ENCODE results near the gene RAX.

RAX gene

GRCh38 chr18:59238385-59238784 lies 34.9 kb downstream of the RAX start:
- DNase-seq = no peak

GRCh38 chr18:59233017-59233410 lies 40.2 kb downstream of the RAX start:
- no peak for DNase-seq

GRCh38 chr18:59232309-59233016 lies 40.8 kb downstream of the RAX start:
- DNase-seq = no peak

GRCh38 chr18:59231877-59232276 lies 41.4 kb downstream of the RAX start:
- no peak for DNase-seq

- DNase-seq = no peak
Observed at GRCh38 chr18:59231114-59231513, 42.1 kb downstream of the RAX start.

- no peak for DNase-seq
Observed at GRCh38 chr18:59229701-59230443, 43.4 kb downstream of the RAX start.

GRCh38 chr18:59229191-59229590 lies 44.1 kb downstream of the RAX start:
- DNase-seq = no peak

- DNase-seq = no peak
Observed at GRCh38 chr18:59228351-59228750, 44.9 kb downstream of the RAX start.

- no peak for DNase-seq
Observed at GRCh38 chr18:59222341-59222740, 50.9 kb downstream of the RAX start.

- no peak for DNase-seq
Observed at GRCh38 chr18:59220784-59221765, 52.2 kb downstream of the RAX start.

- DNase-seq = no peak
Observed at GRCh38 chr18:59220164-59220783, 53.0 kb downstream of the RAX start.

- no peak for DNase-seq
Observed at GRCh38 chr18:59219672-59220163, 53.5 kb downstream of the RAX start, which contains the start of gene GRP. GRP (plus strand) TSS chr18:59220158; CDS start chr18:59220266, 108 bp downstream.

- DNase-seq = no peak
Observed at GRCh38 chr18:59218018-59218417, 55.2 kb downstream of the RAX start.

Data from stimulated activated naive CD4-positive, alpha-beta T cell (primary cell).